HG02870 (cell line): Measurements from ENCODE around the gene CAMTA1.

ENCODE experiments used
- ATAC-seq: cut with Tn5 transposase; IDR thresholded peaks from one replicate; pipeline ENCODE4 v1.9.1; 2021; ENCODE audit warnings: mild to moderate bottlenecking, moderate library complexity; ENCODE audit not compliant: unreplicated experiment

Gene CAMTA1

DNA sequence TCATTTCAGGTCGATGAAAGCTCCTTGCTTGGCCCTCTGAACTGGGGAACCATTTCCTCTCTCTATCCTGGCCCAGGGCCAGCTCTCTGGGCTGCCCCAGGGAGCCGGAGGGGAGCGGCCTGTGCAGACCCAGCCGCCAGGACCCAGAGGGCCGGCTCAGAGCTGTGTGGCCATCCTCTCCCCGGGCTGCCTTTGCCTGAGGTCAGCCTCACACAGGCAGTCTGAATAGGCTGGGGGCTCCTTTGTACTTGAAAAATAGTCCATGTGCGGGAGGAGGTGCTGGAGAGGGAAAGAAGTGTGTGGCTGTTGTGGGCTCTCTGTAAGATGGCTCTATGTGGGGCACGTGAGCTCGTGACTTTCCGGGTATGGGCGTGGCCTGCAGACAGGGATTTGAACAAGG, 710.7 kb downstream of the CAMTA1 start:
- ATAC-seq = no peak

DNA sequence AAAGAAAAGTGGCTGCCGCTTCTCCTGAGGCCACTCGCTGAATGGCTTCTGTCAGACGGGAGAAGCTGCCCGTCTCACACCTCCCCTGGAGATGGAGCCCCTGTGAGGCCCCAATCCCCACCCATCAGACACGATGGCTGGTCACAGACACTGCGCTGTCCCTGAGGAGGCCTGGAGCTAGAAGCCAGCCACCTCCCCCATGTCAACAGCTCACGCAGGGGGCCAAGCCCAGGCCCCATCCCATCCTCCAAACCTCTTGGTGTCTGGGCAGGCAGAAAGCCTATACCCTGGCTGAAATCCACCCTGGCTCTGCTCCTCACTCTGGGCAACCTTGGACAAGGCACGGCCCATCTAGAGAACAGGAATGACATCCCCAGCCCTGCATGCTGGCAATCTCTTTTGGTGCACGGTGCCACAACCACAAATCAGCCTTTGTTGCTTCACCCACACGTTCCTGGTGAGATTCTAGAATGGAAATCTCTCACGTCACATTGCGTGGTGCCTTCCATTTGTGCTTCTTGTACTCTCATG, 711.9 kb downstream of the CAMTA1 start:
- no peak for ATAC-seq

DNA sequence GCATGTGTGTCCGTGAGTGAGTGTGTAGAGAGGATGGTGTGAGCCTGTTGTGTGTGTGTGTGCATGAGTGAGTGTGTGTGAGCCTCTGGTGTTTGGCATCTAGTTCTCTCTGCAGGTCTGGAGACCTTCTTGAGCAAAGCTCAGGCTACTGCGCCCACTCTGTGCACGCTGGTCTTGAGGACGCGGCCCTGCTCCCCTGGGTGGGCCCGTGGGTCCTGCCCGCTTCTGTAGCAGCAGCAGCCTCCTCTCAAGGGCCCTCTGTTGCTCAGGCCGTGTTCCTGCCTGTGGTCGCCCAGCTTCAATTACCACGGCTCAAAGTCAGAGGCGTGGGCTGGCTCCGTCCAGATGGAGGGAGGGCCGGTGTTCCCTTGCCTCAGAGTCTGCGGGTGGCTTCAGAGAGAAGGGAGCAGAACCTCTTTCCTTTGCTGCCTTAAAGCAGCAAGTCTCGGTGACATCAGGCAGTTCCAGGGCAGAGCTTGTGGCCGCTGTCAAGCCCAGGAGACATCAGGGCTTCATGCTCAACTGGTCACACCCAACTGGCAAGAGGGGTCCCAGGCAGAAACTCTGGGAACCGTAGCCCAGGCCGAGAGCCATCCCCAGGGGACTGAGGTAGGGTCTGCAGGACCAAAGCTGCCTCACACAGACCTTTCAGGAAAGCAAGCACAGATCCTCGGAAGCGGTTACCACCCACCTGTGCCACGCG, 715.3 kb downstream of the CAMTA1 start:
- no peak for ATAC-seq

DNA sequence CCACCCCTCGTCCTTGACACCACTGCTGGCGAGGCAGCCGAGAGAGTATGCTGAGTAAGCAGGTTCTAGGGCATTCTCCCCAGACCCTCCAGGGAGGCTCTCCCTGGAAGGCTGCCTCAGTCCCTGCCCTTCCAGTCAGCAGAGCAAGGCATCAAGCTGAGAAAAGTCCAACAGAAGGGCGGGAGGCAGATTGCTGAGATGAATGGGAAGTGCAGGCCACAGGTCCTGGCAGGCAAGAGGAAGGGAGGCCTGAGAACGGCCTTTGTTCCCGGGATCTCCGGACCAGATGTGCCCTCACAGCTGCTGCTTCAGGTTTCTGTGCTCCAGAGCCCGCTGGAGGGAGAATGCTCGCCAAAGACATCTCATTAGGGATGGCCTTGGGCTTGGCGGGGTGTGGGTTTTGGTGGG, 715.8 kb downstream of the CAMTA1 start:
- no peak for ATAC-seq

DNA sequence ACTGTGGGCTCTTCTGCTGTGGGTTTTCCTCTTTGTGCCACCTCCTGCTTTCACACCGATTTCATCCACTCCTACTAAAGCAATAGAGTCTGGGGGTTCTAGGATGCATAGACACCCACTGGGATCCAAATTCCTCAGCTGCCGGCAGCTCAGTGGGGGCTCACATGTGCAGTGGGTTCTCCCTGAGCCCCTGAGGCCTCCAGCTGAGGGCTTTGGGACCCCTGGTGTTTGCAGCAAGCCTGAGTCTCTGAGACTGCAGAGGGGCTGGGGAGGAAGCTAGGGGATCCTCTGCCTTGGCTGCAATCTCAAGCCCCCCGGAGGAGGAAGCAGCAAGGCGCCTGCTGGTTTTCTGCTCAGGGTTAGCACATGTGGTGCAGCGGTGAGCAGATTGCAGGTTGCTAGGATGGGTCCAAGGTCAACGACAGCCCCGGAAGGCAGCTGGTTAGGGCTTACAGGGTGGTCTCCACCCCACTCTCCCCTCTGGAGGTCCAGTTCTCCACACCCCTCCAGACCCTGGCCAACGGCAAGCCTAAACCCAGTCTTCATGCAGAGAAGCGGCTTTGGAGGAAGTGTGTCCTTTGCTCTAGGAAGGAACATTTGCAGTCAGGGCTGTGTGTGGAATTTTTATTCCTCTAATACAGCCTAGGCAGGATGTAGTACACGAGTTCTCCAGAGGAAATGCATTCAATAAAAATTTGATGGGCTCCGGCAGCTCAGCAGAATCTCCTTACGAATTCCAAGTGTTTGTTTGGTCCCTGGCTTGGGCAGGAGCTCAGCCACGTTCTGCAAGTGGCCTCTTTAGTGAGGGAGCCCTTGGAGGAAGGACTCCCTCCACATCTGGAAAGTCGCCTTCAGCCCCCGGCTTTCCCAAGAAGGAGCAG, 716.7 kb downstream of the CAMTA1 start:
- ATAC-seq = no peak

DNA sequence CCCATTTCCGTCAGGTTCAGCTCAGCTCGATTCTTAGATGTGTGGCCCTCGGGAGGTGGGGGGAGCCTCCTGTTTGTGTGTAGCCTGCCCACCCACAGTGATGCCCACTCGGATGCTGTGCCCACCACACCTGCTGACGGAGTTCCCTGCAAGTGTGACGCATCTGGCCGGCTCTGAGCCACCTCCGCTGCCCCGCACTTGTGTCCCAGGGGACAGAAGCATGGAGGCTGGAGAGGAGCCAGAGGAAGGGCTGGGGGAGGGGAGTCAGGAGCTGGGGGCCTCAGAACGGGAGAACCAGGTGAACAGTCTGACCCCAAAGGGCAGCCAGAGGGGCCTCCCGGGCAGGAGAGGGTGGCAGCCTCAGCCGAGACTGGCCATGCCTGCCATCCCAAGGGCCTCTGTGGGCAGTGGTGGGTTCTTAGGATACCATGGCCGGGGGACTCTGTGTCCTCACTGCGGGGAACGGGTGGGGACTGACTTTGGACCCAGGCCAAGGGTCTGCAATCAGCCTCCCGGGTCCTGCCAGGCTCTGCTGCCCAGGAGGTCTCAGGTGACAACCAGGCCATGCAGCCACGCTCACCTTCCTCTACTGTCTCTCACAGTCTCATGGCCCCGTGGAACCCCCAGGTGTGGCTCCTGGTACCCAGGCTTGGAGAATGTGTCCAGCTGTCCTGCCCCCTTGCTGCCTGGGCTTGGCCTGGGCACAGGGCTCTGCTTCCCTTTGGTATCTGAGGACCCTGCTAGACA, 718.6 kb downstream of the CAMTA1 start:
- ATAC-seq = no peak

DNA sequence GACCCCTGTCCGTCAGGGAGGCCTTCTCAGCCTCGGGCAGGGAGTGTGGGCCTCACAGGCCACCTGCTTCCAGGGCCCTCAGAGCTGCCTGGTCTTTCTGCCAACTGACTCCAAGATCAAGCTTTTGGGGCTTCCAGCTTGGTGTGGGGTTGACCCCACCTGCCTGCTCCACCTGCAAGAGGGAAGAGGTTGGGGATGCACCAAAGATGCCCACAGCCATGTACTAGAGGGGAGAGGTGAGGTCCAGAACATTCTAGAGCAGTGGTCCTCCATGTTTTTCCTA, 719.1 kb downstream of the CAMTA1 start:
- no peak for ATAC-seq

DNA sequence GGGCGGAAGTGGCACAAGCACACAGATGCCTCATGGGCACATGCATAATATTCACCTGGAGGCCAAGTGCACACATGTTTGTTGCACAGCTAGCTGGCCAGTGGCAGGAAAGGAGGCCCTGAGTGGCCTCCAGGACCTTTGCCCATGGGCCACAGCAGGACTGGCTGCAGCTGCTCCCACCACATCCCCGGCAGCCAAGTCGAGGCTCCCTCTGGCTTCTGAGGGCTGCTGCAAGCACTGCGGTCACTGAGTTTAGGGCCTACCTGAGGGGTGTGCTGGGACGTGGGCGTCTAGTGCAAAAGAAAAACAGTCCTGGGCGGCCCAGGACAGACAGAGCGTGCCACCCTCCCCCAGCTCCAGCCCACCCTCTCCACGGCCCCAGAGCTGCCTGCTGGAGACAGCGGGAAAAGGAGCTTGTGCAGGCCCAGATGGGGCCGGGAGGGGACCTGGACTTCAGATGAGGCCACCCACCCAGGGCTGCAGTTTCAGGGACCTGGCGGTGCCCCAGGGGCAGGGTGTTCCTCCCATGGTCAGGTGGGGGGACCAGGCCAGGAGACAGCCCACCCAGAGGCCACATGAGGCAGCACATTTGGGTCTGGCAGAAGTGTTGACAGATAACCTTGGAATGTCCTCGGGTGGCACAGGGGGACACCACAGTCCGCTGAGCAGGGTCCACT, 720.0 kb downstream of the CAMTA1 start:
- ATAC-seq = no peak

DNA sequence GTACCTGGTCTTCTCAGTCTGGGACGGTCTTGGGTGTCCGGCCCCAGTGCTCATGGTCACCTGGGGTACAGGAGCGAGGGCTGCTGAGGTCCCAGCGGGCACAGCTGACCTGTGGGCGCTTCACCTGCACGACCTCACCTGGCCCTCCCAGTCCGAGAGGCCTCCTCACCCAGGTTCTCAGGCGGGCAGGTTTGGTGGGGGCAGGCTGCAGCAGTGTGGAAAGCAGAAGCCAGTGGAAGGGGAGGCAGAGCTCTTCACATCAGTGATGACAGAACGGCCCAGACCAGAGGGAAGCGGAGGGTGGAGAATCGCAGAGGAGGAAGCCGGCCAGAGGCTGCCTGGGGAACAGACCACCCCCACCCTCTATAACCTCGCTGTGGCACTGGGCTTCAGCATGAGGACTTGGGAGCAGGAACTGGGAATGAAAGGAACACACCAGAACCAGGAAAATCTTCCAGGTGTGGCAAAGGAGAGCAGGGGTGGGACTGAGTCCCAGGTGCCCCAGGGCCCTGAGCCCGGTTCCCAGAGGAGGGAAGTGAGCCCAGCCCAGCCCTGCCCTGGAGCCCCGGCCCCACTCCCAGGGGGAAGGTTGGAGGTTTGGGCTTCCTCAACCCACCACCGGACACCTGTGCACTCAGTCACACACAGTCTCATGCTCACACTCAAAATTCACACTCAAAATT, 720.7 kb downstream of the CAMTA1 start:
- no peak for ATAC-seq

DNA sequence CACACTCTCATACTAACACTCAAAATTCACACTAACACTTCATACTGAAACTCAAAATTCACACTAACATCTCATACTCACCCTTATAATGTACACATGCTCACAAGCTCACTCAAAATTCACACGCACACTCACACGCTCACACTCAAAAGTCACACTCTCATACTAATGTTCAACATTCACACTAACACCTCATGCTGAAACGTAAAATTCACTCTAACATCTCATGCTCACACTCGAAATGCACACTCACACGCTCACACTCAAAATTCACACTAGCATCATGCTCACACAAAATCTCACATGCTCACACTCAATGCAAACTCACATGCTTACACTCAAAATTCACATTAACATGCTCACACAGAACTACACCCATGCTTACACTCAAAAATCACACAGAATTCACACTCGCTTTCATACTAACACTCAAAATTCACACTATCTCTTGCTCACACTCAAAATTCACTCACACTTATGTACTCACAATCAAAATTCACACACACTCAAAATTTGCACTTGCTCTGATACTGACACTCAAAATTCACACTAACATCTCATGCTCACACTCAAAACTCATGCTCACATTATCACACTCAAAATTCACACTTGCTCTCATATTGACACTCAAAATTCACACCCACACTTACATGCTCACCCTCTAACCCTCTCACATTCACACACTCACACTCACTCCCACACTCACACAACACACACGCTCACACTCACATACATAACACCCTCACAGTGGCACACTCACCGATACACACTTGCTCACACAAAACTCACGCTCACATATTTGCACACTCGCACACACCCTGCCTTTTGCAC, 721.4 kb downstream of the CAMTA1 start:
- no peak for ATAC-seq

DNA sequence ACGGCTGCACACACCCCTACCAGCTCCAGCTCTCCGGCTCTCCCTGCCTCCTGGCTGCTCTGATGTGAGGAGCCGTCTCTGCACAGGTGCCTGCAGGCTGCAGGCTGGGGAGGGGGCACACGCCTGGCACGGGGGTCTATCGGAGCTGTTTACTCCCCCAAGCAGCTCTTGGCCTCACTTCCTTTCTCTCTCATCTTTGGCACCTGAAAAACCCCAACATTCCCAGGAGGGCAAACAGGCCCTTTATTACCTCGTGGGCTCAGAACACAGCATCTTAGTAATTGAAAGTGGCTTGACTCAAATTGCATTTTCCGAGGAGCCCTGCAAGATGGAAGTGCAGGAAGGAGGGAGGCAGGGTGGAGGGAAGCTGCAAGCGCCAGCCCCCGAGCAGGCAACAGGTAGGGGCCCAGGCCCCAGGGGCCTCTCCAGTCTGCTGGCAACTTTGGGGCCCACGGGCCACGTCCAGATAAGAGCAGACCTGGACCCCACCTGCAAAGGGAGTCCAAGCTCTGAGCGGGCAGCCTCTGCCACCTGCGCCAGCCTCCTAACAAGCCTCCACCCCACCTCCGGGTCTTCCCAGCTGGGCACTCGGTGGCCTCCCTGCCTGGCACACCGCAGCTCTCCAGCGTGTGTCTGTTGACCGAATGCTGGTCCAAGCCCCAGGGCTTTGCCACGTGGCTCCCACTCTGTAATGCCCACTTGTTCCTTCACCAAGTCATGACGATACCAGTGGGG, 722.2 kb downstream of the CAMTA1 start:
- no peak for ATAC-seq

DNA sequence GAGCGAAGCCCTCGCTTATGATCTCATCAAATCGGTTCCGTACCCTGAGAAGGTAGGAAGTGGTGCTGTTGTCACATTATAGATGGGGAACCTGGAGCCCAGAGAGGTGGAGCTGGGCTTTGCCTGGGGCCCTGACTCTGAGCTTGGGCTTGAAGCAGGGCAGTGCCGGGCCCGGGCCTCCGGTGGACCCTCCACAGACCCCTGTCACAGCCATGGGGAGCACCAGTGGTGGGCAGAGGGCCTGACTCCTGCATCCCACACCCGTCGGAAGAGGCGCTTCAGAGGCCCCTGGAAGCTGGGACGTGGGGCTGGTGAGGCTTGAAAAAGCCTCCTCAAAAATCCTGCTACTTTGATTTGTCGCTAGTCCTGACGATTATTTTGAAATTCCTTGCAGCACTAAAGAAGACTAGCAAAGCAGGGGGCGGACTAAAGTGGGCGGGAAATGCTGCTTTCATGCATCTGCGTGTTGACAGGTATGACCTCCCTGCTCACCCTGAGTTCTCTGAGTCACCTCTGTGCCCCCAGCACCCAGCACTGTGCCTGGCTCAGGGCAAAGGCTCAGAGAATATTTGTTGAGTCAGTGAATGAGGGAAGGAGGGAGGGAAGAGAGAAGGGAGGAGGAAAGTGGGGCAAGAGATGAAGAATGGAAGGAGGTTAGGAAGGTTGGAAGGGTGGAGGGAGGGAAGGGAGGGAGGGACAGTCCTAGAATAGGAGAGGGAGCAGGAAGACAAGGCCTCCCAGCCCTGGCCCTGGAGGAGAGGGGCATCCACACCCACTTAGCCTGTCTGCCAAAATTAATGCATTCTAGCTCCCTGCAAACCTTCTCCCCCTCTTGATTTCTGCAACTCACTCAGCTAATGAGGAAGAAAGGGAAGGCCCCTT, 723.0 kb downstream of the CAMTA1 start:
- ATAC-seq = no peak

DNA sequence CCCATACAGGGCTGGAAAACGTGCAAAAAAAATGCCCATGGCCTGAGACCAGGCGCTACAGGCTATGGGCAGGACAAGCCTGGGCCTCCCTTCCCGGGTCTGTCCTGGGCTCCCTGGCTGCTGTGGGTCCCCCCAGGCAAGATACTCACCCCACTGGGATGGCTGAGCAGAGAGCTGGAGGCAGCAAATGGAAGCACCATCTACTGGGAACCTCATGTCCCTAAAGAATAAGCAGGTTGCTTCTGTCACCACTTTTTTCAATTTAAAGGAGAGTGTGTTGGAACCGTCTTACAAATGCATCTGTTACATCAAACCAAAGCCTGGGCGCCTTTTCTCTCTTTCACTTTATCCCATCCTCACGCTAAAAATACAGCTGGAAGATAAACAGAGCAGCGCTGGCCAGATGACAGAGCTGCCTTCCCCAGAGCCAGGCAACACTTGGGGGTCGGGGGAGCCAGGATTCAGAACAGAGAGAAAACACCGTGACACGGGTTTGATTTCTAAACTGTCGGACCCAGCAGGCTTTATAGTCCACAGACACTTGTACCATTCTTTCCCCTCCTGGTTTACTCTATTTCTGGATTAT, 723.8 kb downstream of the CAMTA1 start:
- no peak for ATAC-seq

DNA sequence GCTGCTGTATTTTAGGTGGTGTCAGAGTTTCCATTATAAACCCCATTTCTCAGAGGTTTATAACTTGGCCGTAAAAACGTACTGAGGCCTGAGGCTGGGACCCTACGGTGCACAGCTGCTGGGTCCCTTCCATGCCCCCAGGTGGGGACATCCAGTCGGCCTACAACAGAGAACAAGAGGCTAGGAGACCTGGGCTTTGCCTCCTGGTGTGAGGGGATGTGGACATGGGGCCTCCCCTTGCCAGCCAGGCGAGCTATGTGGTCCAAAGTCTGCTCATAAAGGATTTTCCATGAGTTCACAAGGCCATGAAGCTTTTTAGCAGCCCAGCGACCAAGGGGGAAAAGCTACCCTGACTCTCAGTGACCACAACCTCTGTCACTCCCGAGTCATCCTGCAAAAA, 724.3 kb downstream of the CAMTA1 start:
- ATAC-seq = no peak

DNA sequence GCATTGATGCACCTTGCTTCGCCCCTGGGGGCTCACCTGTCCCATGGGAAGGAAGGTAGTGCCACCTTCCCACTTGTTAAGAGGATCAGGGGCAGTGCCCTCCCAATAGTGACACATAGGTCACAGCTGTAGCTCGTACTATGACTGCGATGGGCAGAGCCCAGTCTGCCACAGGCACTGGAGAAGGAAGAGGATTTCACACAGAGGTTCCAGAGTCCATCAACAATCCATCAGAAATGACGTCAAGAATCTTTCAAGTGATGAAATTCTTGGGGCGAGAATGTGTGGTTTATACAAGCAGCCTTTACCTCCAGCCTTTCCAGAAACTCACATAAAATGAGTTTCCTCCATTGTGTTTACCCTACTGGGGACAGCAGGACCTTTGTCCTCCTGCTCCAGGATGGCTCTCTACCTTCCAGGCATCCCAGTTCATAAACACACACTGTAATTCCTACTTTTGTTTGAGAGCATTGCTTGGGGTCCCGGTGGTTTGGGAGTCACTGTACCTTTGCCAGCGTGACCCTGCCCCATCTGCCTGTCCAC, 725.2 kb downstream of the CAMTA1 start:
- no peak for ATAC-seq

DNA sequence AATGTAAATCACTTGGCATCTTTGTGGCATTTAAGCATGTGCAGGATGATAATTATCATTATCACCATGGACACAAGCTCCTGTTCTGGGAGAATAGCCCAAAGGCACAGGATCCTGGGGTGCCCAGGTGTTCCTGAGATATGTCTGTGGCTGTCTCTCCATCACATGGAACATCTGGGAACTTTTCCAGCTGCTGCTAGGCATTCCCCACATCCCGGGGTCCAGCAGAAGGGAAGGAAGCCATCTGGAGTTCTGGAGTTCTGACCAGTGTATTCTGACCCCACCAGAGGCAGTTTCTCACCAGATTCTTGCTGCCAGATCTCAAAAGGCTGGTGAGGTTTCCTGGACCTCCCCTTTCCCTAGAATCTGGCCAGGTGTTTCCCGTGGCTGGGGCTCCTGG, 726.1 kb downstream of the CAMTA1 start:
- no peak for ATAC-seq

DNA sequence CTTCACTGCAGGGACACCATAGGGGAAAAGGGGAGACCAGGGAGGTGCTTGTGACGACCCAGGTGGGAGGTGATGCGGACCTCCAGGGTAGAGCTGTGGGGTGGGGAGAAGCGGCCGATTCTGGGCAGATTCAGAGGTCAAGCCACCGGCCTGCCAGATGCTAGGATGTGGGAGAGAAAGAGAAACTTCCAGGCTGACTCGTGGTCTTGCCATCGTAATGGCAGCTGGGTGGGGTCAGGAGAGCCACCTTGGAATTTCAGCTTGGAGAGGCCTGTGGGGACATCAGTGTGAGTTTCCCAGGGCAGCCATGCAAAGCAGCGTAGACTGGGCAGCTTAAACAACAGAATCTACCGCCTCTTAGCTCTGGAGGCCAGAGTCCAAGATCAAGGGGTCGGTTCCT, 727.8 kb downstream of the CAMTA1 start:
- no peak for ATAC-seq
